ENCODE results near the gene MCRIP2. TPM values are rescaled to one million over a fixed set of nuclear protein-coding genes. Genes with fewer than 3 reads are reported as not detected.

The MCRIP2 gene
- total and polyA plus RNA-seq, 4 donors, result 16.3 to 97.3 (median 61.4) TPM

GRCh38 chr16:624526-625070, 17.0 kb upstream of the MCRIP2 start:
- Histone ChIP-seq H3K9me3 (ENCODE audit: control insufficient read depth in 4 of 4, low read length in 3 of 4) (no peaks in the 10 kb centered on the region), H3K9ac (ENCODE audit: low read depth in 1 of 2, low read length in 2 of 2) (no peak overlapping the region), H3K4me1 (ENCODE audit: control insufficient read depth in 4 of 4, insufficient read depth in 4 of 4, low read length in 3 of 4) (peaks cover 11 to 31% (median 26%) of the 10 kb centered on the region in 4 donors), H3K27me3 (ENCODE audit: control insufficient read depth in 4 of 4, insufficient read depth in 4 of 4, low read length in 3 of 4) (no peaks in the 10 kb centered on the region), H3K4me3 (ENCODE audit: low read depth in 1 of 3, low read length in 3 of 3) (no peak overlapping the region), H3K36me3 (ENCODE audit: control insufficient read depth in 4 of 4, insufficient read depth in 3 of 4, low read depth in 1 of 4, low read length in 3 of 4) (peaks cover 0 to 12% (median 5%) of the 10 kb centered on the region in 4 donors), H3K27ac (ENCODE audit: low read depth in 1 of 2, low read length in 2 of 2) (no peak overlapping the region)
- 90% methylated on average over 10 of the region's 10 CpGs for WGBS
- no peak for DNase-seq (ENCODE audit: low spot score)
- TF ChIP-seq RAD21 (IDR thresholded peaks at IDR 0.05) (no peak), FOXA1 (IDR thresholded peaks at IDR 0.05) (no peak), TAF1 (conservative IDR thresholded peaks at IDR 0.05) (no peak), ZBTB33 (IDR thresholded peaks at IDR 0.05) (no peak), RXRA (IDR thresholded peaks at IDR 0.05) (no peak), FOXA2 (IDR thresholded peaks at IDR 0.05) (no peak), MAX (IDR thresholded peaks at IDR 0.05) (no peak), YY1 (IDR thresholded peaks at IDR 0.05) (no peak), CTCF (IDR thresholded peaks at IDR 0.05; ENCODE audit: low read depth, low read length, missing input control) (no peak), ATF3 (IDR thresholded peaks at IDR 0.05) (no peak), HNF4A (conservative IDR thresholded peaks at IDR 0.05) (no peak)

GRCh38 chr16:625117-625976, 16.3 kb upstream of the MCRIP2 start:
- Histone ChIP-seq H3K27me3 (ENCODE audit: control insufficient read depth in 4 of 4, insufficient read depth in 4 of 4, low read length in 3 of 4) (no peaks in the 10 kb centered on the region), H3K27ac (ENCODE audit: low read depth in 1 of 2, low read length in 2 of 2) (no peak overlapping the region), H3K4me1 (ENCODE audit: control insufficient read depth in 4 of 4, insufficient read depth in 4 of 4, low read length in 3 of 4) (peaks cover 19 to 38% (median 33%) of the 10 kb centered on the region in 4 donors), H3K9ac (ENCODE audit: low read depth in 1 of 2, low read length in 2 of 2) (no peak overlapping the region), H3K4me3 (ENCODE audit: low read depth in 1 of 3, low read length in 3 of 3) (no peak overlapping the region), H3K9me3 (ENCODE audit: control insufficient read depth in 4 of 4, low read length in 3 of 4) (no peaks in the 10 kb centered on the region), H3K36me3 (ENCODE audit: control insufficient read depth in 4 of 4, insufficient read depth in 3 of 4, low read depth in 1 of 4, low read length in 3 of 4) (peaks cover 0 to 12% (median 4%) of the 10 kb centered on the region in 4 donors)
- WGBS, result 96% methylated on average over 37 of the region's 37 CpGs
- no peak for DNase-seq (ENCODE audit: low spot score)
- no peak for TF ChIP-seq JUND (IDR thresholded peaks at IDR 0.05)
- TF ChIP-seq RXRA (IDR thresholded peaks at IDR 0.05), result no peak
- TF ChIP-seq NR2F2 (IDR thresholded peaks at IDR 0.05), result no peak
- no peak for TF ChIP-seq EGR1 (IDR thresholded peaks at IDR 0.05; ENCODE audit: low read depth in 2 of 2)
- TF ChIP-seq FOXA1 (IDR thresholded peaks at IDR 0.05), result no peak
- no peak for TF ChIP-seq HNF4G (IDR thresholded peaks at IDR 0.05)
- TF ChIP-seq HNF4A (conservative IDR thresholded peaks at IDR 0.05), result no peak
- TF ChIP-seq MAX (IDR thresholded peaks at IDR 0.05), result no peak
- TF ChIP-seq ATF3 (IDR thresholded peaks at IDR 0.05), result no peak
- TF ChIP-seq FOXA2 (IDR thresholded peaks at IDR 0.05), result no peak
- TF ChIP-seq YY1 (IDR thresholded peaks at IDR 0.05), result no peak
- no peak for TF ChIP-seq REST (IDR thresholded peaks at IDR 0.05)
- no peak for TF ChIP-seq GABPA (IDR thresholded peaks at IDR 0.05 in 1 of 2, conservative IDR thresholded peaks at IDR 0.05 in 1 of 2)
- no peak for TF ChIP-seq ZBTB33 (IDR thresholded peaks at IDR 0.05)
- TF ChIP-seq SP1 (IDR thresholded peaks at IDR 0.05), result no peak
